GM23248 (cell line): ENCODE data around the gene RNASET2.

Source experiments
- EZH2 ChIP-seq: fragments of 200-600 bp; sonication (generic); IDR thresholded peaks from 2 replicates; pipeline ENCODE4 v1.6.1; 2018; ENCODE audit warnings: antibody characterized with exemption, mild to moderate bottlenecking; ENCODE audit not compliant: insufficient read depth, poor library complexity, severe bottlenecking
- EZH2phosphoT487 ChIP-seq: fragments of 200-600 bp; sonication (generic); IDR thresholded peaks from 2 replicates; pipeline ENCODE4 v1.6.1; 2018; ENCODE audit warnings: antibody characterized with exemption, moderate library complexity, mild to moderate bottlenecking, low read depth; ENCODE audit not compliant: insufficient read depth

DNA sequence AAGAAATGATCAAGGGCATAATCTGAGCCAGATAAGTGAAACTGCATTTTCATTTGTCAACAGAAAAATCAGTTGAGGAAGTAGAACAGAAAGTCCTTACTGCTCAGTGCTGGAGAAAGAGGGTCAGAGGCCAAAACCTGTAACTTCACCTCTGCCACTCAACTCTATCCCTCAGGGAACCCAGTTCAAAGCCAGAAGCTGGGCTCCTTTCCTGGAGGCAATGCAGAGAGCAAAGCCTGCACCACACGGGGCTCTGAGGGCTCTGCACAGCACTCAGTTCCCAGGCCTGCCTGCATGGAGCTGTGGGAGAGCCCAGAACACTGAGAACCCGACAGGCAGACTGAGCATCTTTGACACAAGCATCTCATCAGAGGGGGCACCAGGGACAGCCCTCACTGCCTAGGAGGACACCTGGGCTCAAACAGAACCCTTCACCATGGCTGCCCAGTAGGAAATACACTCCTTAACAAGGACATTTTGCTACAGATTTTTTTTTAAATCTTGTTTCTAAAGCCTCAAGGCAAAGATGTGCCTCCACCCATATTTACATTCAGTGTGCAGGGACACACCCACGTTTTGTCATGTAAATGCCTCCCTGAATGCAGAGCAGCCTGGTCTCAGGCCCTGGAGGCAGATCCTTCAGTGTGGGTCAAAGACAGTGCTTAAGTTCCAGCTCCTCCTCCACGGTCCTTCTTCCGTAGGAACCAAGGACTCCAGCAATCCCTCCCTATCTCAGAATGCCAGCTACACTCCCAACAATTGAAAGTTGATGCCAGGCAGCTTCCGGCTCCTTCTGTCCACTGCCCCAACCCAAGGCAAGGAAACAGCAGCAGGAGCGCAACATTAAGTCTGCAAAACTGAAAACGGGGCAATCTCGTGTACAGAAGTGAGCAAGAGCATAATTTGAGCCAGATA lies 6.6 kb downstream of the RNASET2 start:
- TF ChIP-seq EZH2phosphoT487 (no peak), EZH2 (no peak)
